GM23338 (cell line): ENCODE measurements around the gene SUSD1. TPM values are rescaled to one million over a fixed set of nuclear protein-coding genes. Genes with fewer than 3 reads are reported as not detected.

Experiments
- ATAC-seq: fragments of 200-7000 bp; cut with Tn5 transposase; 3 replicates; pipeline ENCODE4 v1.9.1; 2020
- DNase-seq: peaks from one replicate; pipeline ENCODE4 v3.0.0-alpha.2; 2015; ENCODE audit warnings: low spot score
- H2AFZ ChIP-seq: fragments of 200-600 bp; sonication (generic); 2 replicates; pipeline ENCODE4 v1.8.0; 2016; ENCODE audit warnings: antibody characterized with exemption, mild to moderate bottlenecking, moderate library complexity
- H3F3A ChIP-seq: fragments of 200-600 bp; sonication (generic); replicated peaks from 2 replicates; pipeline ENCODE4 v1.8.0; 2017; ENCODE audit warnings: antibody characterized with exemption, mixed run types, low read depth
- H3K27ac ChIP-seq: fragments of 200-600 bp; sonication (generic); 2 replicates; pipeline ENCODE4 v1.6.1; 2016; ENCODE audit warnings: low read depth
- H3K27me3 ChIP-seq: fragments of 200-600 bp; sonication (generic); 2 replicates; pipeline ENCODE4 v1.8.0; 2016; ENCODE audit warnings: mild to moderate bottlenecking, mixed run types, moderate library complexity; ENCODE audit not compliant: insufficient read depth
- H3K36me3 ChIP-seq: fragments of 200-600 bp; sonication (generic); 2 replicates; pipeline ENCODE4 v1.8.0; 2016; ENCODE audit warnings: mild to moderate bottlenecking; ENCODE audit not compliant: insufficient read depth
- H3K4me1 ChIP-seq: fragments of 200-600 bp; sonication (generic); 2 replicates; pipeline ENCODE4 v1.8.0; 2016; ENCODE audit warnings: mild to moderate bottlenecking, moderate library complexity; ENCODE audit not compliant: insufficient read depth
- H3K4me2 ChIP-seq: fragments of 200-600 bp; sonication (generic); 2 replicates; pipeline ENCODE4 v1.7.1; 2017; ENCODE audit warnings: mixed run types
- H3K4me3 ChIP-seq: fragments of 200-600 bp; sonication (generic); 2 replicates; pipeline ENCODE4 v1.6.1; 2016; ENCODE audit warnings: mixed run types
- H3K79me2 ChIP-seq: fragments of 200-600 bp; sonication (generic); replicated peaks from 2 replicates; pipeline ENCODE4 v1.8.0; 2017; ENCODE audit warnings: mild to moderate bottlenecking; ENCODE audit not compliant: insufficient read depth
- H3K9me2 ChIP-seq: fragments of 200-600 bp; sonication (generic); 2 replicates; pipeline ENCODE4 v1.8.0; 2017; ENCODE audit not compliant: insufficient read depth
- H4K20me1 ChIP-seq: fragments of 200-600 bp; sonication (generic); replicated peaks from 2 replicates; pipeline ENCODE4 v1.8.0; 2017; ENCODE audit warnings: mild to moderate bottlenecking; ENCODE audit not compliant: insufficient read depth
- H3K27ac Mint-ChIP-seq: 2 replicates; pipeline ENCODE4 v1.8.0; 2020; ENCODE audit warnings: inconsistent platforms, mild to moderate bottlenecking, moderate library complexity, mixed read lengths
- H3K27me3 Mint-ChIP-seq: 3 replicates; pipeline ENCODE4 v1.8.0; 2022; ENCODE audit warnings: low read depth, mild to moderate bottlenecking, moderate library complexity, mixed read lengths, inconsistent platforms; ENCODE audit not compliant: insufficient read depth, poor library complexity
- H3K36me3 Mint-ChIP-seq: 3 replicates; pipeline ENCODE4 v1.8.0; 2021; ENCODE audit warnings: low read depth, mild to moderate bottlenecking, inconsistent platforms, moderate library complexity, mixed read lengths
- H3K4me1 Mint-ChIP-seq: 3 replicates; pipeline ENCODE4 v1.8.0; 2020; ENCODE audit warnings: mild to moderate bottlenecking, inconsistent platforms, mixed read lengths
- H3K4me3 Mint-ChIP-seq: 3 replicates; pipeline ENCODE4 v1.8.0; 2021; ENCODE audit warnings: moderate library complexity, mild to moderate bottlenecking, inconsistent platforms, mixed read lengths
- H3K9me3 Mint-ChIP-seq: 3 replicates; pipeline ENCODE4 v1.8.0; 2020; ENCODE audit warnings: moderate library complexity, mild to moderate bottlenecking, inconsistent platforms, mixed read lengths
- CREB1 ChIP-seq: fragments of 250-450 bp; sonication (Bioruptor Pico); IDR thresholded peaks from 2 replicates; pipeline ENCODE4 v1.5.0; 2020; ENCODE audit warnings: low read depth, mild to moderate bottlenecking, moderate library complexity
- CTCF ChIP-seq, 2 experiments: fragments of 200-600 bp in 1 of 2; sonication (generic) in 1 of 2; conservative IDR thresholded peaks; 2 replicates each; pipeline versions ENCODE4 v1.5.1 to v1.6.1; 2016 to 2017; ENCODE audit warnings: antibody characterized with exemption in 2 of 2, low read depth in 2 of 2, mild to moderate bottlenecking in 2 of 2, moderate library complexity in 1 of 2
- ETS1 ChIP-seq: IDR thresholded peaks from 2 replicates; pipeline ENCODE4 v1.6.1; 2016; ENCODE audit warnings: antibody characterized with exemption
- EZH2 ChIP-seq: fragments of 200-600 bp; sonication (generic); IDR thresholded peaks from one replicate; pipeline ENCODE4 v1.8.0; 2017; ENCODE audit warnings: antibody characterized with exemption, mild to moderate bottlenecking, low read depth; ENCODE audit not compliant: unreplicated experiment
- EZH2phosphoT487 ChIP-seq: fragments of 200-600 bp; sonication (generic); IDR thresholded peaks from one replicate; pipeline ENCODE4 v1.8.1; 2018; ENCODE audit warnings: antibody characterized with exemption; ENCODE audit not compliant: unreplicated experiment
- JUNB ChIP-seq: IDR thresholded peaks from one replicate; pipeline ENCODE4 v1.6.1; 2016; ENCODE audit warnings: antibody characterized with exemption; ENCODE audit not compliant: unreplicated experiment
- NANOG ChIP-seq: IDR thresholded peaks from 2 replicates; pipeline ENCODE4 v1.6.1; 2016; ENCODE audit warnings: antibody characterized with exemption, borderline replicate concordance
- POLR2AphosphoS5 ChIP-seq: IDR thresholded peaks from 2 replicates; pipeline ENCODE4 v1.6.1; 2016; ENCODE audit warnings: antibody characterized with exemption, low read depth
- REST ChIP-seq: IDR thresholded peaks from one replicate; pipeline ENCODE4 v1.6.1; 2018; ENCODE audit warnings: antibody characterized with exemption; ENCODE audit not compliant: unreplicated experiment
- STAT1 ChIP-seq: IDR thresholded peaks from one replicate; pipeline ENCODE4 v1.6.1; 2016; ENCODE audit warnings: antibody characterized with exemption; ENCODE audit not compliant: unreplicated experiment
- ZNF114 ChIP-seq: fragments of 250-450 bp; sonication (Bioruptor Pico); IDR thresholded peaks from 2 replicates; pipeline ENCODE4 v1.5.0; 2020; ENCODE audit warnings: mild to moderate bottlenecking, moderate library complexity
- ZNF331 ChIP-seq: fragments of 250-450 bp; sonication (Bioruptor Pico); IDR thresholded peaks from 2 replicates; pipeline ENCODE4 v1.5.0; 2020; ENCODE audit warnings: low read depth, mild to moderate bottlenecking, moderate library complexity
- polyA plus RNA-seq: library from polyadenylated mRNA; unstranded; fragments of >200 nt; fragmentation: Nextera tagmentation; extraction: Ambion mirVana; gene quantifications from 2 replicates; pipeline ENCODE4 v1.2.1, GENCODE V29; 2016
- total RNA-seq: library from RNA; depleted of rRNA; stranded (reverse); fragments of >200 nt; shearing (Covaris generic); gene quantifications from 2 replicates; pipeline ENCODE4 v1.2.3, GENCODE V29; 2014

SUSD1 gene
- total and polyA plus RNA-seq, 2 experiments from 2014 or later: 1.2 to 6.4 TPM

GRCh38 chr9:112093870-112094216 is 81.3 kb downstream of the SUSD1 start (continued):
- TF ChIP-seq ZNF331 (CRISPR knock-in tag): no peak
- TF ChIP-seq EZH2phosphoT487: no peak
- TF ChIP-seq STAT1: no peak
- no peak for TF ChIP-seq REST
- no peak for TF ChIP-seq ETS1
- TF ChIP-seq CTCF (conservative IDR thresholded peaks at IDR 0.05; ENCODE audit: low read depth in 2 of 2): no peak
- TF ChIP-seq EZH2: no peak
- TF ChIP-seq JUNB: no peak
- no peak for TF ChIP-seq ZNF114 (CRISPR knock-in tag)
- no peak for TF ChIP-seq NANOG
- TF ChIP-seq POLR2AphosphoS5: no peak
- no peak for TF ChIP-seq CREB1

GRCh38 chr9:112093147-112093869 is 81.8 kb downstream of the SUSD1 start:
- Histone ChIP-seq H3K27ac (no peak overlapping the region), H4K20me1 (no peaks in the 10 kb centered on the region), H3K36me3 (no peaks in the 10 kb centered on the region), H3K27me3 (no peaks in the 10 kb centered on the region), H3K79me2 (no peaks in the 10 kb centered on the region), H3K9me2 (no peaks in the 10 kb centered on the region), H3K4me1 (peaks cover 8% of the 10 kb centered on the region), H2AFZ (no peak overlapping the region), H3F3A (no peaks in the 10 kb centered on the region), H3K4me2 (no peak overlapping the region), H3K4me3 (no peak overlapping the region)
- peaks cover 22% of the 10 kb centered on the region for H3K4me1 Mint-ChIP-seq
- H3K9me3 Mint-ChIP-seq: peaks cover 3% of the 10 kb centered on the region; the same call in 2 of the 3 replicates
- peaks cover 3% of the 10 kb centered on the region for H3K27me3 Mint-ChIP-seq
- H3K27ac Mint-ChIP-seq: no peak overlapping the region
- H3K36me3 Mint-ChIP-seq: peaks cover 5% of the 10 kb centered on the region; the same call in 1 of the 3 replicates
- ATAC-seq (no peak), DNase-seq (no peak)
- no peak overlapping the region for H3K4me3 Mint-ChIP-seq
- TF ChIP-seq JUNB (no peak), NANOG (no peak), CTCF (conservative IDR thresholded peaks at IDR 0.05; ENCODE audit: low read depth in 2 of 2) (no peak), EZH2 (no peak), ZNF331 (CRISPR knock-in tag) (no peak), ETS1 (no peak), ZNF114 (CRISPR knock-in tag) (no peak), POLR2AphosphoS5 (no peak), STAT1 (no peak), EZH2phosphoT487 (no peak)
